Measurements from ENCODE around the gene LYPD6B. TPM values are rescaled to one million over a fixed set of nuclear protein-coding genes. Genes with fewer than 3 reads are reported as not detected.

The LYPD6B gene
- polyA plus RNA-seq, 1 experiment: 0.26 TPM

DNA sequence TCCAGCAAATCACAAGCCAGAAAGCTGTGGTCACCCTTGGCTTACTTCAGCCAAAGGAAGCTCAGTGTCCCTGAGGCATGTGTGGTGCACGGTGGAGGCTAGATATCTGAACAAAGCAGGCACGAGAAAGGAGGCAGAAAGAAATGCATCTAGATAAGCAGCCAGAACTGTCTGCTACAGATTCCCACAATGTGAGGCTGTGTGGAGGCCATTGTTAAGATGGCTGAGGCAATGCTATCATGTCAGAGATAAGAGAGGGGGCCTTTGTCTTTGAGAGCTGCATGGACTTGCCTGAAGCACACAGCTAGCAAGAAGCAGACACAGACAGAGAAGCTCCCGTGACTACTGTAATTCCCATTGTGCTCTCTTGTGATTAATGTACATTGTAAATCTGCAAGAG is 181.4 kb downstream of the LYPD6B start:
- Histone ChIP-seq H3K9me3 (ENCODE audit: control insufficient read depth, insufficient read depth, low read length) (no peaks in the 10 kb centered on the region), H3K27ac (ENCODE audit: low read depth, low read length) (no peak overlapping the region), H3K4me3 (ENCODE audit: low read depth, low read length) (no peak overlapping the region), H3K27me3 (ENCODE audit: control insufficient read depth, insufficient read depth, low read length) (no peaks in the 10 kb centered on the region)
- no peak for DNase-seq (ENCODE audit: low read depth, low spot score)
- POLR2A ChIA-PET: no interaction called here
- CTCF ChIA-PET: interaction anchor here (1.1 kb wide), 1 partner anchor 202 kb away, joined by 3 read pairs; no protein-coding TSS in a partner anchor
- TF ChIP-seq CTCF (IDR thresholded peaks at IDR 0.05; ENCODE audit: low read depth, low read length): no peak

- Histone ChIP-seq H3K9me3 (ENCODE audit: control insufficient read depth, insufficient read depth, low read length) (no peaks in the 10 kb centered on the region), H3K27me3 (ENCODE audit: control insufficient read depth, insufficient read depth, low read length) (no peaks in the 10 kb centered on the region), H3K27ac (ENCODE audit: low read depth, low read length) (no peak overlapping the region), H3K4me3 (ENCODE audit: low read depth, low read length) (no peak overlapping the region)
- no peak for TF ChIP-seq CTCF (IDR thresholded peaks at IDR 0.05; ENCODE audit: low read depth, low read length)
- DNase-seq (ENCODE audit: low read depth, low spot score): no peak
- ChIA-PET CTCF (no interaction called here), POLR2A (no interaction called here)
These were observed 182.5 kb downstream of the LYPD6B start for GRCh38 chr2:149221002-149221401.

GRCh38 chr2:149221898-149222297 is 183.4 kb downstream of the LYPD6B start:
- H3K27ac ChIP-seq (ENCODE audit: low read depth, low read length): no peak overlapping the region
- no peak for TF ChIP-seq CTCF (IDR thresholded peaks at IDR 0.05; ENCODE audit: low read depth, low read length)
- no peaks in the 10 kb centered on the region for H3K27me3 ChIP-seq (ENCODE audit: control insufficient read depth, insufficient read depth, low read length)
- no peak overlapping the region for H3K4me3 ChIP-seq (ENCODE audit: low read depth, low read length)
- ChIA-PET POLR2A (no interaction called here), CTCF (no interaction called here)
- DNase-seq (ENCODE audit: low read depth, low spot score): no peak
- H3K9me3 ChIP-seq (ENCODE audit: control insufficient read depth, insufficient read depth, low read length): no peaks in the 10 kb centered on the region

DNA sequence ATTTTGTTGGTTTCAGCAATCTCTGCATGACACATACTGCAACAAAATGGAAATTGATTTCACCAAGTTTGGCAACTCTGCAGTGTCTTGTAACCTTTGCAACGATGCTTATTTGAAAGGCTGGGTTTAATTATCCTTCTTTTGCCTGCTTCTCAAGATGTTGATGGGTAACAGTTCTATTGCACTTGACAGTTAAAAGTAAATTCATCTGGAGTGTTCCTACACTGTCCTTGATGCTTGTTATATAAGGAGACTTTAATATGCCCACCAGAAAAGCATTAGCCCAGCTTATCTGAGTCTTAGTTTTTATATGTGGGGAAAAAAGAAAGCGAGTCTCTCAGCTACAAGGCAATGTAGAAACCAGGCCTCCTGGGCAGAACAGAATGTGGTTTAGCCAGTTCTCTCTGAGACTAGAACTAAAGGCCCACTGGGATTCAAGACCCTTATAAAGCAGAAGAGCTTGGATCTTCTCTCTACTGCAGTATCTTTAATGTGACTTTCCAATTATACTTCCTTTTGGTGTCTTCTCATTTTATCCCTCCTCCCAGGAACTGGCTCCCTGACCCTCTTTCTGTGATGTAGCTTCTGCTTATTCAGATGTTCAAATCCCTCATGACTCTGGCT is 185.1 kb downstream of the LYPD6B start:
- TF ChIP-seq CTCF (IDR thresholded peaks at IDR 0.05; ENCODE audit: low read depth, low read length): no peak
- CTCF ChIA-PET: interaction anchor here (0.5 kb wide), 1 partner anchor 30 kb away, joined by 3 read pairs; no protein-coding TSS in a partner anchor
- POLR2A ChIA-PET: no interaction called here
- no peaks in the 10 kb centered on the region for H3K9me3 ChIP-seq (ENCODE audit: control insufficient read depth, insufficient read depth, low read length)
- no peak overlapping the region for H3K27ac ChIP-seq (ENCODE audit: low read depth, low read length)
- no peak for DNase-seq (ENCODE audit: low read depth, low spot score)
- no peak overlapping the region for H3K4me3 ChIP-seq (ENCODE audit: low read depth, low read length)
- no peaks in the 10 kb centered on the region for H3K27me3 ChIP-seq (ENCODE audit: control insufficient read depth, insufficient read depth, low read length)

DNA sequence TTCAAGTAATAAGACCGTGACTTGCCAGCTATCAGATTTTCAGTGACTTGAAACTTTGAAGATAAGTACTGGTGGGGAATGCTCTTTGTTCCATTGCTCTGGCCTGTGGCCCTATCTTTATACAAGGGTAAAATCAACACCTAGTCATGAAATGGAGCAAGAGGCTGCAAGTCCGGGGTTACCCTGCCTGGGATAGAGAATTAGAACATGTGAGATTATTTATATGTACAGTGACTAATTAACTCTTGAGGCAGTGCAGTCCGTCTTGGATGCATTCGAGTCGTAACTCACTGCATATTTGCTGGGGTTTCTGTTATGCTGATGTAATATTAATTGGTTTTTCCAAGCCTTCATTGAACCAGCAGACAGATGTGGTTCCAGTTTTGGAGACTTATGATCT is 186.0 kb downstream of the LYPD6B start:
- no peak for TF ChIP-seq CTCF (IDR thresholded peaks at IDR 0.05; ENCODE audit: low read depth, low read length)
- DNase-seq (ENCODE audit: low read depth, low spot score): no peak
- H3K9me3 ChIP-seq (ENCODE audit: control insufficient read depth, insufficient read depth, low read length): no peaks in the 10 kb centered on the region
- CTCF ChIA-PET: no interaction called here
- H3K4me3 ChIP-seq (ENCODE audit: low read depth, low read length): no peak overlapping the region
- POLR2A ChIA-PET: no interaction called here
- no peak overlapping the region for H3K27ac ChIP-seq (ENCODE audit: low read depth, low read length)
- H3K27me3 ChIP-seq (ENCODE audit: control insufficient read depth, insufficient read depth, low read length): no peaks in the 10 kb centered on the region

Data from AG04450 (cell line).